ENCODE results near the gene DAG1. TPM values are rescaled to one million over a fixed set of nuclear protein-coding genes. Genes with fewer than 3 reads are reported as not detected.

The DAG1 gene
- polyA plus RNA-seq, 1 of the 3 experiments (the other 2 are of a cell fraction): 54.4 TPM

DNA sequence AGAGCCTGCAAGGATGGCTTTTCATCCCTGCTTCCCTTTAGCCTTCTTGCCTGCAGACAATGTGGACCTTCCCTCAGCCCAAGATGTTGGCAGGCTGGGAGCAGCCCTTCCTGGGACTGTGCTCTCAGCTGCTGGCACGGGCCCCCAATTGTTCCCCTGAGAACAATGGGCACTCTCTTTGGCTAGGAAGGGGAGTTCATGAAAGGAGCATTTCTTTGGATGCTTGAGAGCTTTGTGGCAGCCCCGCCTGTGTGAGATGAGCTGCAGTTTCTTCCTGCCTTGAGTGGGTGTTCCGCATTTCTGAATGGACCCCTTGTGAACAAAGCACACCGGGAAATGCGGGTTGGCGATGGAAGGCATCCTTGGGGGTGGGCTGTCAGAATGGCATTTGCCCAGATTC is 49.2 kb downstream of the DAG1 start:
- H3K9me3 ChIP-seq: no peaks in the 10 kb centered on the region
- ChIA-PET CTCF (interaction anchor here (1.3 to 2.4 kb wide), 2 partner anchors 20 kb away, joined by 6 to 16 read pairs; no protein-coding TSS in a partner anchor), POLR2A (no interaction called here)
- DNase-seq: no peak
- H3K4me3 ChIP-seq (ENCODE audit: low read depth in 2 of 2, low read length in 1 of 2): no peak overlapping the region
- H3K36me3 ChIP-seq (replicated peaks in 1 of 2; ENCODE audit: control insufficient read depth in 1 of 2, insufficient read depth in 2 of 2, low read length in 1 of 2): peaks cover 11 to 13% of the 10 kb centered on the region in 2 experiments
- H3K4me1 ChIP-seq (ENCODE audit: control insufficient read depth in 1 of 2, insufficient read depth in 2 of 2, low read depth in 1 of 2, low read length in 1 of 2): peaks cover 0 to 4% of the 10 kb centered on the region in 2 experiments; a peak in 1 of 4 replicates
- no peak overlapping the region for H2AFZ ChIP-seq (ENCODE audit: low read depth)
- H4K20me1 ChIP-seq (ENCODE audit: insufficient read depth): no peaks in the 10 kb centered on the region
- TF ChIP-seq, protein P1, sequence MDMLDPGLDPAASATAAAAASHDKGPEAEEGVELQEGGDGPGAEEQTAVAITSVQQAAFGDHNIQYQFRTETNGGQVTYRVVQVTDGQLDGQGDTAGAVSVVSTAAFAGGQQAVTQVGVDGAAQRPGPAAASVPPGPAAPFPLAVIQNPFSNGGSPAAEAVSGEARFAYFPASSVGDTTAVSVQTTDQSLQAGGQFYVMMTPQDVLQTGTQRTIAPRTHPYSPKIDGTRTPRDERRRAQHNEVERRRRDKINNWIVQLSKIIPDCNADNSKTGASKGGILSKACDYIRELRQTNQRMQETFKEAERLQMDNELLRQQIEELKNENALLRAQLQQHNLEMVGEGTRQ (IDR thresholded peaks at IDR 0.05; ENCODE audit: borderline replicate concordance, low read depth, low read length): no peak
- TF ChIP-seq EZH2phosphoT487 (IDR thresholded peaks at IDR 0.05; ENCODE audit: borderline replicate concordance, low read depth) (no peak), POLR2AphosphoS5 (IDR thresholded peaks at IDR 0.05; ENCODE audit: low read depth, low read length) (no peak), RCOR1 (IDR thresholded peaks at IDR 0.05; ENCODE audit: low read length) (no peak), GABPA (IDR thresholded peaks at IDR 0.05; ENCODE audit: low read depth) (no peak), FOSL2 (IDR thresholded peaks at IDR 0.05; ENCODE audit: borderline replicate concordance, low read depth) (no peak), RXRA (IDR thresholded peaks at IDR 0.05; ENCODE audit: borderline replicate concordance, low read depth) (no peak), FOXJ3 (CRISPR knock-in tag; IDR thresholded peaks at IDR 0.05) (no peak), CHD2 (IDR thresholded peaks at IDR 0.05; ENCODE audit: low read length, partially characterized antibody) (no peak), GATA2 (CRISPR knock-in tag; IDR thresholded peaks at IDR 0.05) (no peak), YY1 (IDR thresholded peaks at IDR 0.05; ENCODE audit: low read depth) (no peak), JUND (IDR thresholded peaks at IDR 0.05) (no peak), RFX5 (IDR thresholded peaks at IDR 0.05; ENCODE audit: low read length) (no peak), RAD21 (IDR thresholded peaks at IDR 0.05; ENCODE audit: low read length) (no peak), SIN3A (IDR thresholded peaks at IDR 0.05; ENCODE audit: borderline replicate concordance, low read depth, low read length) (no peak), ELF1 (IDR thresholded peaks at IDR 0.05) (no peak)
- TF ChIP-seq, protein P2, sequence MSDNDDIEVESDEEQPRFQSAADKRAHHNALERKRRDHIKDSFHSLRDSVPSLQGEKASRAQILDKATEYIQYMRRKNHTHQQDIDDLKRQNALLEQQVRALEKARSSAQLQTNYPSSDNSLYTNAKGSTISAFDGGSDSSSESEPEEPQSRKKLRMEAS (IDR thresholded peaks at IDR 0.05; ENCODE audit: low read depth): no peak
- TF ChIP-seq, protein P3, sequence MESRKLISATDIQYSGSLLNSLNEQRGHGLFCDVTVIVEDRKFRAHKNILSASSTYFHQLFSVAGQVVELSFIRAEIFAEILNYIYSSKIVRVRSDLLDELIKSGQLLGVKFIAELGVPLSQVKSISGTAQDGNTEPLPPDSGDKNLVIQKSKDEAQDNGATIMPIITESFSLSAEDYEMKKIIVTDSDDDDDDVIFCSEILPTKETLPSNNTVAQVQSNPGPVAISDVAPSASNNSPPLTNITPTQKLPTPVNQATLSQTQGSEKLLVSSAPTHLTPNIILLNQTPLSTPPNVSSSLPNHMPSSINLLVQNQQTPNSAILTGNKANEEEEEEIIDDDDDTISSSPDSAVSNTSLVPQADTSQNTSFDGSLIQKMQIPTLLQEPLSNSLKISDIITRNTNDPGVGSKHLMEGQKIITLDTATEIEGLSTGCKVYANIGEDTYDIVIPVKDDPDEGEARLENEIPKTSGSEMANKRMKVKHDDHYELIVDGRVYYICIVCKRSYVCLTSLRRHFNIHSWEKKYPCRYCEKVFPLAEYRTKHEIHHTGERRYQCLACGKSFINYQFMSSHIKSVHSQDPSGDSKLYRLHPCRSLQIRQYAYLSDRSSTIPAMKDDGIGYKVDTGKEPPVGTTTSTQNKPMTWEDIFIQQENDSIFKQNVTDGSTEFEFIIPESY (IDR thresholded peaks at IDR 0.05; ENCODE audit: borderline replicate concordance, low read depth): no peak
- TF ChIP-seq, protein P4, sequence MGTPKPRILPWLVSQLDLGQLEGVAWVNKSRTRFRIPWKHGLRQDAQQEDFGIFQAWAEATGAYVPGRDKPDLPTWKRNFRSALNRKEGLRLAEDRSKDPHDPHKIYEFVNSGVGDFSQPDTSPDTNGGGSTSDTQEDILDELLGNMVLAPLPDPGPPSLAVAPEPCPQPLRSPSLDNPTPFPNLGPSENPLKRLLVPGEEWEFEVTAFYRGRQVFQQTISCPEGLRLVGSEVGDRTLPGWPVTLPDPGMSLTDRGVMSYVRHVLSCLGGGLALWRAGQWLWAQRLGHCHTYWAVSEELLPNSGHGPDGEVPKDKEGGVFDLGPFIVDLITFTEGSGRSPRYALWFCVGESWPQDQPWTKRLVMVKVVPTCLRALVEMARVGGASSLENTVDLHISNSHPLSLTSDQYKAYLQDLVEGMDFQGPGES (IDR thresholded peaks at IDR 0.05; ENCODE audit: low read depth, low read length): no peak
- TF ChIP-seq, protein P5, sequence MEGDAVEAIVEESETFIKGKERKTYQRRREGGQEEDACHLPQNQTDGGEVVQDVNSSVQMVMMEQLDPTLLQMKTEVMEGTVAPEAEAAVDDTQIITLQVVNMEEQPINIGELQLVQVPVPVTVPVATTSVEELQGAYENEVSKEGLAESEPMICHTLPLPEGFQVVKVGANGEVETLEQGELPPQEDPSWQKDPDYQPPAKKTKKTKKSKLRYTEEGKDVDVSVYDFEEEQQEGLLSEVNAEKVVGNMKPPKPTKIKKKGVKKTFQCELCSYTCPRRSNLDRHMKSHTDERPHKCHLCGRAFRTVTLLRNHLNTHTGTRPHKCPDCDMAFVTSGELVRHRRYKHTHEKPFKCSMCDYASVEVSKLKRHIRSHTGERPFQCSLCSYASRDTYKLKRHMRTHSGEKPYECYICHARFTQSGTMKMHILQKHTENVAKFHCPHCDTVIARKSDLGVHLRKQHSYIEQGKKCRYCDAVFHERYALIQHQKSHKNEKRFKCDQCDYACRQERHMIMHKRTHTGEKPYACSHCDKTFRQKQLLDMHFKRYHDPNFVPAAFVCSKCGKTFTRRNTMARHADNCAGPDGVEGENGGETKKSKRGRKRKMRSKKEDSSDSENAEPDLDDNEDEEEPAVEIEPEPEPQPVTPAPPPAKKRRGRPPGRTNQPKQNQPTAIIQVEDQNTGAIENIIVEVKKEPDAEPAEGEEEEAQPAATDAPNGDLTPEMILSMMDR (IDR thresholded peaks at IDR 0.05): no peak
- no peak overlapping the region for H3K27ac ChIP-seq (ENCODE audit: low read depth in 2 of 2, low read length in 1 of 2)
- H3K9me2 ChIP-seq: no peaks in the 10 kb centered on the region
- H3K79me2 ChIP-seq (ENCODE audit: insufficient read depth): 0 out of 2 replicates have a peak, but pooled peaks cover 7% of the 10 kb centered on the region
- no peak overlapping the region for H3K4me2 ChIP-seq
- no peaks in the 10 kb centered on the region for H3K27me3 ChIP-seq (ENCODE audit: insufficient read depth)
- no peaks in the 10 kb centered on the region for H3F3A ChIP-seq (replicated peaks; ENCODE audit: insufficient read depth)
- no peak overlapping the region for H3K9ac ChIP-seq
- 97% methylated on average over 6 of the region's 6 CpGs for WGBS (ENCODE audit: low lambda C conversion rate)

Measured in SK-N-SH (cell line).